WERI-Rb-1 (cell line): ENCODE results near the gene MX2.

ENCODE experiments used
- DNase-seq: peaks from one replicate; pipeline ENCODE4 v3.0.0-alpha.2; 2020
- H3K27ac ChIP-seq: fragments of 250-450 bp; sonication (Bioruptor Pico); 2 replicates; pipeline ENCODE4 v1.5.1; 2020; ENCODE audit warnings: mild to moderate bottlenecking, moderate library complexity
- H3K27me3 ChIP-seq: fragments of 250-450 bp; sonication (Bioruptor Pico); 2 replicates; pipeline ENCODE4 v1.5.1; 2021; ENCODE audit warnings: mild to moderate bottlenecking, low read depth, moderate library complexity; ENCODE audit not compliant: insufficient read depth, severe bottlenecking
- H3K36me3 ChIP-seq: fragments of 250-450 bp; sonication (Bioruptor Pico); 2 replicates; pipeline ENCODE4 v1.5.1; 2020; ENCODE audit warnings: mild to moderate bottlenecking, moderate library complexity
- H3K4me3 ChIP-seq: 2 replicates; pipeline ENCODE4 v1.5.1; 2011; ENCODE audit warnings: low read depth, mild to moderate bottlenecking, control low read depth, low read length
- H3K9me3 ChIP-seq: fragments of 250-450 bp; sonication (Bioruptor Pico); 2 replicates; pipeline ENCODE4 v1.5.1; 2021; ENCODE audit warnings: mild to moderate bottlenecking, moderate library complexity; ENCODE audit not compliant: severe bottlenecking
- CTCF ChIP-seq: IDR thresholded peaks from 2 replicates; pipeline ENCODE4 v1.5.1; 2011; ENCODE audit warnings: low read depth, mild to moderate bottlenecking, control low read depth, inconsistent platforms, low read length

Gene MX2

GRCh38 chr21:41451753-41452676 is 90.2 kb downstream of the MX2 start:
- Histone ChIP-seq H3K9me3 (no peaks in the 10 kb centered on the region), H3K36me3 (no peaks in the 10 kb centered on the region), H3K4me3 (no peak overlapping the region), H3K27ac (no peak overlapping the region), H3K27me3 (no peaks in the 10 kb centered on the region)
- DNase-seq = no peak
- no peak for TF ChIP-seq CTCF

GRCh38 chr21:41453198-41453597 is 91.4 kb downstream of the MX2 start:
- Histone ChIP-seq H3K27ac (no peak overlapping the region), H3K27me3 (no peaks in the 10 kb centered on the region), H3K36me3 (no peaks in the 10 kb centered on the region), H3K4me3 (no peak overlapping the region), H3K9me3 (no peaks in the 10 kb centered on the region)
- DNase-seq = no peak
- TF ChIP-seq CTCF = no peak

- Histone ChIP-seq H3K27ac (no peak overlapping the region), H3K36me3 (no peaks in the 10 kb centered on the region), H3K27me3 (no peaks in the 10 kb centered on the region), H3K4me3 (no peak overlapping the region), H3K9me3 (no peaks in the 10 kb centered on the region)
- TF ChIP-seq CTCF = no peak
- DNase-seq = no peak
Measured at GRCh38 chr21:41453761-41454160, 91.9 kb downstream of the MX2 start.

- DNase-seq = no peak
- Histone ChIP-seq H3K4me3 (no peak overlapping the region), H3K27me3 (no peaks in the 10 kb centered on the region), H3K9me3 (peaks cover 6% of the 10 kb centered on the region), H3K36me3 (no peaks in the 10 kb centered on the region), H3K27ac (no peak overlapping the region)
- TF ChIP-seq CTCF = no peak
Measured at GRCh38 chr21:41458121-41458520, 96.3 kb downstream of the MX2 start.

GRCh38 chr21:41458559-41458958 is 96.7 kb downstream of the MX2 start:
- Histone ChIP-seq H3K9me3 (peaks cover 8% of the 10 kb centered on the region), H3K36me3 (no peaks in the 10 kb centered on the region), H3K4me3 (no peak overlapping the region), H3K27ac (no peak overlapping the region), H3K27me3 (no peaks in the 10 kb centered on the region)
- no peak for TF ChIP-seq CTCF
- no peak for DNase-seq
